Retinal pigment epithelial cell (primary cell): ENCODE data around the gene ZNF774.
"Not testable (repeated sequence)": the region's sequence is repeated elsewhere in the genome, so short reads cannot be mapped to it uniquely, and the experiment has no call there.

Source experiments
- DNase-seq: peaks from one replicate; pipeline ENCODE4 v3.0.0-alpha.2; 2010; ENCODE audit warnings: low read depth
- H3K4me3 ChIP-seq: 2 replicates; pipeline ENCODE4 v1.5.1; 2011; ENCODE audit warnings: mild to moderate bottlenecking, low read length, control low read depth, moderate library complexity
- CTCF ChIP-seq: conservative IDR thresholded peaks from 2 replicates; pipeline ENCODE4 v1.5.1; 2011; ENCODE audit warnings: low read depth, low read length, control low read depth, inconsistent platforms

The ZNF774 gene

DNA sequence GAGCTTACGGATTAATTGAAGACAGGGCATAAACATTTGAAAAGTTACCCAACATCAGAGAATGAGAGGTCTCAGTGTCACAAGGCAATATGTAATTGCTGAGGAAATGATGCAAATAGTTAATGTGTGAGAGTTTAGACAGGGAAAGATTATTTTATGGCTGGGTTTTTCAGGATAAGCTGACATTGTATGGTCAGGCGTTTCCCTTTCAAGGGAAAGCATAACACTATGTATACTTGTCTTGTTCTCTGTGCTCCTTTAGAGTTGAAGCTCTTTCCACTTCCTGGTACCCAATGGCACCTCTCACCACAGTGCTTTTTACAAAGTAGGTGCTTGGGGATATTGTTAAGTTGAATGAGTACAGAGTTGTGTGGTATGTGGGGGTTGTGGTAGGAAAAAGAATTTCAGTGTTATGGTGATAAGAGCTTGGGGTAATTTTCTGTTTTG, 55.8 kb downstream of the ZNF774 start:
- TF ChIP-seq CTCF = no peak
- DNase-seq = peak; percentile 81
- H3K4me3 ChIP-seq = no peak overlapping the region

- TF ChIP-seq CTCF = no peak
- no peak for DNase-seq
- H3K4me3 ChIP-seq = no peak overlapping the region
Measured at GRCh38 chr15:90408657-90409056, 56.6 kb downstream of the ZNF774 start.

- not testable (repeated sequence) for DNase-seq, H3K4me3 ChIP-seq
Measured at GRCh38 chr15:90409587-90409986, 57.5 kb downstream of the ZNF774 start.

- not testable (repeated sequence) for DNase-seq, H3K4me3 ChIP-seq
Measured at GRCh38 chr15:90410316-90410715, 58.2 kb downstream of the ZNF774 start.

DNA sequence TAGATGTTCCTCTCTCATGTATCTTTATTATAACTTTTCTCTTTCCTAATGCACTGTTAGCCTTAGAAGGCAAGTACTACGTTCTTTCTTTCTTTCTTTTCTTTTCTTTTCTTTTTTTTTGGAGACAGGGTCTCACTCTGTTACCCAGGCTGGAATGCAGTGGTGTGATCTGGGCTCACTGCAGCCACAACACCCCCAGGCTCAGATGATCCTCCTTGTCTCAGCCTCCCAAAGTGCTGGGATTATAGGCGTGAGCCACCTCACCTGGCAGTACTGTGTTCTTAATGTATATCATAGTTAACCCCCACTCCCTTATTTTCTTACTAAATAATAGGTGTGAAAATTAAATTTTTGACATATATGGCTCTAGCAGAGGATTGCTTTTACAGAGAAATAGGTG, 59.1 kb downstream of the ZNF774 start:
- TF ChIP-seq CTCF = no peak
- no peak overlapping the region for H3K4me3 ChIP-seq
- no peak for DNase-seq
